ENCODE data around the gene FAM107A.
A peak's percentile ranks its signal among the peaks of the same experiment; 100 is the strongest.

Gene FAM107A

DNA sequence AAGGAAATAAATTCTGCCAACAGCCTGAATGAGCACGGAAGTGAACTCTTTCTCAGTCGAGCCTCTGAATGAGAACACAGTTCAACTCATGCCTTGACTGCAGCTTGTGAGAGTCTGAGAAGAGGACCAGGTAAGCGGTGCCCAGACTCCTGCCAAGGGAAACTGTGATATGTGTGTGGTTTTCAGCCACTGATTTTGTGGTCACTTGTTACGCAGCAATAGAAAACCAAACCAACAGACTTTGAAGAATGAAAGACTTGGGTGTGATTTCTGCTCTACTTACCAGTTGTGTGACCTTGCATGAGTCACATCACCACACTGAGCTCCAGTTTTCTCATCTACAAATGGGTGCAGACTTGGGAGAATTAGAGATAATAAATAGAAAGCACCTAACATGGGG, 30.6 kb upstream of the FAM107A start:
- TF ChIP-seq POLR2A (IDR thresholded peaks at IDR 0.05; ENCODE audit: low read depth, low read length) = no peak
- FAIRE-seq (no peak), DNase-seq (ENCODE audit: insufficient read length, low spot score) (no peak)

DNA sequence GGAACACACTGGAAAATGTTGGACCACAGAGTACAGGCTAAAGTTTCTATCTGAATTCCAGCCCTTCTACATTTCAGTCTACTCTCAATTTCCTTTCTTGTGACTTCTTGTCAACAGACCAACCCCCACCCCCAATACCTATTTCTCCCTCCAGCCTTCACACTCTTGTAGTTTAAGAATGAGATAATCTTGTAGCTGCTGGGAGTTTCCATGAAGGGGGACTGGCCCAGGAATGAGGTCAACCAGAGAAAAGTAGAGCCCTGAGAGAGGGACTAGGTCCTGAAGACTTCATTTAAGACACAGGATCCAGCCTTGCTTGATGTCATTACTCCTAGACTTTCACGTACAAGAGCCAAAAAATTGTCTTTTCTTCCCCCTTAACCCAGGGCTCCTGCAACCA, 29.5 kb upstream of the FAM107A start:
- no peak for TF ChIP-seq POLR2A (IDR thresholded peaks at IDR 0.05; ENCODE audit: low read depth, low read length)
- DNase-seq (ENCODE audit: insufficient read length, low spot score) (no peak), FAIRE-seq (no peak)

DNA sequence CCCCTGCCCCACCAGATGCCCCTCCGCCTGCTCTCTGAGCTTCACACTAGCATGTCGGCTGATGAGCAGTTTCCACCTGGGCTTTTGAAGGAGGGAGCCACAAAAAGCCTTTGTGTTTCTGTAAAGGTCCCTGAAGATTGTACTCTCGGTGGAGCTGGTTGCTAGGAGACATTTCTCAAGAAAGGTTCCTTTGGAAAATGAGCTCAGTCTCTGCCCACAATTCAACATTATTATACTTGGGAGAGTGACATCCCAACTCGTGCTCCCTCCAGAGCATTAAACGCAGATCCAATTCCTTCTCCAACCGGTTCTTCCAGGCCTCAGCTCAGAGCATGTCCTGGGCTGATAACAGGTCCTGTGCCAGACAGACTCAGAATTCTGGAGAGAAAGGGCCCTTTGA, 26.8 kb upstream of the FAM107A start:
- no peak for TF ChIP-seq POLR2A (IDR thresholded peaks at IDR 0.05; ENCODE audit: low read depth, low read length)
- DNase-seq (ENCODE audit: insufficient read length, low spot score) (no peak), FAIRE-seq (no peak)

DNA sequence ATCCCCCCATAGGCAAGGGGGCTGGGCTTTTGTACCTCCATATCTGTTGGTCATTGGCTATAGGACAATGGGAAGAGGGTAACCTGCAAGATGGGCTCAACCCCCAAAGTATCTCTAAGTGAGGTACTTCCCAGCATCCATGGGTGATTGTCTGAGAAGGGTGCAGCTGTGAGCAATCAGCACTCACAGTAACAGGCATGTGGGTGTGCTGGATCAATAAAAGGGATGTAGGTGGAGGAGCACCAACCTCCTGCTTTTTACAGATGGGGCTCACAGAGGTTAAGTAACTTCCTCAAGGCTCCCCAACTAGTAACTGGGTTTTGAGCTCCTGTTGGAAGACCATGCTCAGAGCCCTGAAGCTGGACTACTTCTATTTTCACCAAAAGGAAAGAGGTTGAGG, 26.4 kb upstream of the FAM107A start:
- TF ChIP-seq POLR2A (IDR thresholded peaks at IDR 0.05; ENCODE audit: low read depth, low read length) = no peak
- no peak for FAIRE-seq
- no peak for DNase-seq (ENCODE audit: insufficient read length, low spot score)

DNA sequence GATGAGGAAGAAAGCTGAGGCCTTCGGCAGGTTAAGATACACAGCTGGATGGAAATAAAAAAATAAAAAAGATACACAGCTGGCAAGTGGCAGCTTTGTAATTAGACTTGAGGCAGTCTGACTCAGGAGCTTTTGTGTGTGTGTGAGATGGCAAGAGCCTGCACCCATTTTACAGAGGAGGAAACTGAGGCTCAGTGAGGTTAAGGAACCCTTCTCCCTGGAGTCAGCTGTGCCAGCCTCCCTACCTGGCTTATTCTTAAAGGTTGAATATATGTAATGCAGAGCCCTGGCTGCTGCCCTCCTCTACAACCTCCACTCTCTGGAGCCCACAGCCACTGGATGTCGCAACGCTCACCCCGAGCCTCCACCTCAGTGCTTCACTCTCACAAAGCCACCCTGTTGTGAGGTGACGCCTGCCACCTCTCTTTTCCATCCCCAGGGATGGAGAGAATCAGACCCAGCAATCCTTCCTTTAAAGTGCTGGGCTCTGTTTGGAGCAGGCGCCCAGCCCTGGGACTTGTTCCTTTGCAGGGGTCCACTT, 20.6 kb upstream of the FAM107A start:
- DNase-seq (ENCODE audit: insufficient read length, low spot score) = no peak
- TF ChIP-seq POLR2A (IDR thresholded peaks at IDR 0.05; ENCODE audit: low read depth, low read length) = no peak
- FAIRE-seq = no peak

DNA sequence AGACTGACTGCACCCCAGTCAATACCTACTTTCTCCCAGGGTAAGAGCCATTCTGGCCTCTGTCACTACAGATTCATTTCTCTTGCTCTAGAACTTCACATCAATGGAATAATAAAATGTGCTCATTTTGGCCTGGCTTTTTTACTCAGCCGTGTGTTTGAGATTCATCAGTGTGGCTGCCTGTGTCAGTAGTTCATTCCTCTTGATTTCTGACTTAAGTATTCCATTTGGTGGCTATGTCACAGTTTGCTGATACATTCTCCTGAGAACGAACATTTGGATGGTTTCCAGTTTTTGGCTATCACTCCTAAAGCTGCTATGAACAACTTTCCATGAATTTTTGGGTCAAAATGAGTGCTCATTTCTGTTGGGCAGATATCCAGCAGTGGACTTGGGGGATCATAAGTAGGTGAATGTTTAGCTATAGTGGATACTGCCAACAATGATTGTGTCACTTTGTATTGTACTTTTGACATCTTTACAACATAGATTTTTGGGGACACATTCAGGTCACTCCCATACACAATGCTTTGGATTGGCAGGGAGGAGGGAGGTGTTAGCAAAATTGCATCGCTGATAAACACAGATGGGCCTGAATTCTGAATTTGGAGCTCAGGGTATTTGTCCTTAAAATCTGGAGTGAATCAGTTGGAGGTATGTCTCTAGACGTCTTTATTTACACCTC, 19.8 kb upstream of the FAM107A start:
- no peak for TF ChIP-seq POLR2A (IDR thresholded peaks at IDR 0.05; ENCODE audit: low read depth, low read length)
- FAIRE-seq = no peak
- DNase-seq (ENCODE audit: insufficient read length, low spot score) = no peak

DNA sequence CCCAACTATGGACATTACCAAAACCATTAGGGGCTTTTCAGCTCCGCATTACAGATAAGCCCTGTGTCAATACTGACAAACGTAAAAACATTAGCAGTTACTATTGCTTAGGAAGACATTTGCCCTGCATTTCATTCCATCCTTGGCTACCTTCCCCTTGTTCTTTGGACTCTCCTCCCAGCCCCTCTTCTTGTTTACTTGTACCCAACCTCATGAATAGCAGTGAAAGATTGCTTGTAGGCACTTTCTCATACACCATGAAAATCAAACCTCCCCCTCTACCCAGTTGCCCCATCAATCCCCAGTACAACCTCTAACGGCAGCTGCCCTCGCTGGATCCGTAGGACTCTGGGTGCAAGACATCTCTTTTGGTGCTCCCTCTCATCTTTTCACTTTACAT, 16.9 kb upstream of the FAM107A start:
- FAIRE-seq = no peak

DNA sequence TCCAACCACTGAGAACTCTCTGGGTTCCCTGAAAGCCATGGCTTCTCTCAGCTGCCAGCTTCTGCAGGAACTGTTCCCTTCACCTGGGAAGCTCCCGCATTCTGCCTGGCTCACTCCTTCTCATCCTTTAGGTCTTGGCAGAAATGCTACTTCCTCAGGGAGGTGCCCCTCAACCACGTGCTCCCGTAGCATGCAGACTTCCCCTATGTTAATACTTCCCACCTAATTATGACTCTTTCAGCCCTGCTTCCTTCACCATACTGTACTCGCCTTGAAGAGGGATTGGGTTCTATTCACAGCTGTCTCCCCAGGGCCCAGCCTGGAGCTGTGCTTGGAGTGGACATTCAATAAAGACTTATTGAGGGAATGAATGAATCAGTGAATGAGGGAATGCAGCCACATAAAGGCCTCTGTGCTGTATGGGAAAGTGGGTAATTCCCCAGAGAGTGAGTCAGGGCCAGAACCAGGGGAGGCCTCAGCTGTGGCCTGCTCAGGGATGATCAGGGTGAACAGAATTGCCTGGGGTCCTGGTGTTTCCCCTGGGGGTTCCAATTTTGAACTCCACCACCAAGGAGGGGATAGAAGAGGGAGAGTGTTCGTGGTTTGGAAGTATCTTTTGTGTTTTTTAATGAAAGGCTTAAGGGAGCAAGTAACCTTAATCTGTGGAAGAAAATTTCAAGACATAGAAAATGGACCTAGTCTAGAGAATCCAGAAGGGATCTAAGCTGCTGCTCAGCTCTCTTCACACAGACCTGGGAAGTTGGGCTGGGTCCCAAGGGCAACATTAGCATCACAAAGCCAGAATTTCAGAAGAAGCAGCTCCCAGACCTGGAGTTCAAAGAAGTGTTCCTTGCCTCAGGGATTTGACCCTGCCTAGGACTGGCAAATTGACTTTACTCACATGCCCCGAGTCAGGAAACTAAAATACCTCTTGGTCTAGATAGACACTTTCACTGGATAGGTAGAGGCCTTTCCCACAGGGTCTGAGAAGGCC, 14.6 kb upstream of the FAM107A start:
- DNase-seq (ENCODE audit: insufficient read length, low spot score) (no peak), FAIRE-seq (no peak)
- no peak for TF ChIP-seq POLR2A (IDR thresholded peaks at IDR 0.05; ENCODE audit: low read depth, low read length)

More for the DNA sequence above, 16.9 kb upstream of the FAM107A start:
- DNase-seq (ENCODE audit: insufficient read length, low spot score) = no peak
- no peak for TF ChIP-seq POLR2A (IDR thresholded peaks at IDR 0.05; ENCODE audit: low read depth, low read length)

DNA sequence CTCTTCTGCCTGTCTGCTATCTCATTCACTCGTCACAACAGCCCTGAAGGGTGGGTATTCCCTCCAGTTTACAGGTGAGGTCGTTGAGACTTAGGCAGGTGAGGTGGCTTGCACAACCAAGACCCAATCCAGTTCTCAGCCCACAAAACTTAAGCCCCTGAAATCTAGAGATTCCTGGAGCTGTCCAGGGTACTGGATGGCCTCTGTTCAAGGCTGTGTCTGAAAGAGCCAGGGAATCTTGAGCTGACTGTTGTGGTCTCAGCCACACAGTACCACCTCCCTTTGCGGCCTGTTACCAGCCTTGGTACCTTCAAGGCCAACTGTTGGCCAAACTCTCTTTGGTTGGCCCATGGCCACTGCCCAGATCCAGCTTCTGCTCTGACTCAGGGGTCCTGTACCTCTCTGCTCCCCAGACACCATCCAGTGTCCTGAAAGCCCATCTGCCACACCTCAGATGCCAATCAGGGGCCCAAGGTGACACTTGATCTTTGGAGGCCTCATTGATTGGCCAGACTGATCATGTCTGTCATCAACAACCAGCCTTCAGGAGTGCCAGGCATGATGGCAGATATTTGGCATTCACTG, 10.9 kb upstream of the FAM107A start:
- FAIRE-seq (no peak), DNase-seq (ENCODE audit: insufficient read length, low spot score) (peak; percentile 35)
- TF ChIP-seq POLR2A (IDR thresholded peaks at IDR 0.05; ENCODE audit: low read depth, low read length) = no peak

DNA sequence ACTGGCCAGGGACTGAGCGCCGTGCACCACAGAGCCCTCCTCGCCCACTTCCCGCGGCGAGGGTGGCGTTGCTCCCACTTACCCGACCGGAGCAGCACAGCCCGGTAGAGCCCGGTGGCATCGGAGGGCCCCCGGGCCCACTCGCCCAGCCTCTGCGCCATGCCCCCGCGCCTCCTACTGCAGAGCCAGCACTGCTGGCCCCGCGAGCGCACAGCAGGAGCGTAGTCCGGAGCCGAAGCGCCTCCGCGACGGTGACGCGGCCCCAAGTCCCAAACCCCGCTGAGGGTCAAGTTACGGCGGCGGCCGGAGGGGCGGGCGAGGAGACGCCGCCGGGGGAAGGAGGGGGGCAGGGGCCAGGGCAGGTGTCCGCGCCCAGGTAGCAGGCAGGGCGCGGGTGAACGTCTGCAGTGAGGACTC, 9.6 kb upstream of the FAM107A start:
- FAIRE-seq = no peak
- DNase-seq (ENCODE audit: insufficient read length, low spot score) = no peak
- TF ChIP-seq POLR2A (IDR thresholded peaks at IDR 0.05; ENCODE audit: low read depth, low read length) = no peak

DNA sequence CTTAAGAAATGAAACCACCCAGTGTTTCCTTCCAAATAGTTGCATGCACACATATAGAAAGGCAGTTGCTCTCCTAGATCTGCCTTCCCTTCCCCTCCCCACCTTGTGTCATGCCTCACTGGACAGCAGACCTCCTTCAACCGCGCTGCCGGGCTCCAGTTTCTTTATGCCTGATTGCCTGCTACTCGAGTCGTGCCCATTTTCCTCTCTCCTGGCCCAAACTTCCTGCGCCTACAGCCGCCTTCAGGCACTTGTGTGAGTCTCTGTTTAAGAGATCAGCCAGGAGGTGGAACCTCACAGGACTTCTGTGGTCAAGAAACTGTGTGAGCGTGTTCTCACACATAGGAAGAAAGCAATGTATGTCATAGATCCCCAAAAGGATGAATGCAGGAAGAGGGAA, 8.8 kb upstream of the FAM107A start:
- no peak for FAIRE-seq
- DNase-seq (ENCODE audit: insufficient read length, low spot score) = no peak
- no peak for TF ChIP-seq POLR2A (IDR thresholded peaks at IDR 0.05; ENCODE audit: low read depth, low read length)

DNA sequence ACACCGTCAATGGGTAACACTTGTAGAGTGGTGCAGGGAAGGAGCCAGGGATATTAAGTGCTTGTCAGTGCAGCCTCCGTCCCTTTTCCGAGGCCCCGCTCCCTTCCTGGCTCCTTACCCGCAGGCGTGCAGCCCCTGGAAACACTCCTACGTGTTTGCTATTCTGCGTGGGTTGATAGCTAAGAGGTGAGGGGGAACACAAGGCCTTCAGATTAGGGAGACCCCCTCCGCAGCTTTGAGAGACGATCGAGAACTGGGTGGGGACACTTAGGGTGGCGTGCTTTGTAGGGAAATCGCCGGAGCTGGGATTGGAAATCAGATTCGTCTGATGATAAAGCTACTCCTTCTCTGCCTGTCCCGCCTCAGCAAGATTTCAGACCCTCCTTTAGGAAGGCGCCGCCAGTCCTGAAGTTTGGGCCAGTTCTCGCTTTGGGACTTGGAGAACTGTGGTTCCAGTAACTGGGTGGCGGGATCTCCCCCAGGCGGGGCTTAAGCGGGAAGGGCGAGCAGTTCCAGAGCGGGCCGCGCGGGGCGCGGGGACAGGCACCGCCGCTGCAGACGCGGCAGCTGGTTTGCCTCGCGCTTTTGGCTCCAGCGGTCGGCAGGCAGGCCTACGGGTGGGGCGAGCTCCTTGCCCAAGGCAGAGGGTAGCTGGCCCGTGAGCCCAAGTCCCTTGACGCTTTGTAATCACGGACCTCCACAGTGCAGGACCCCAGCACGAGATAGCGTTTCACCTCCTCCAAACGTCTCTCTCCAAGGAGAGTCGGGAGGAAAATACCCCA, 8.0 kb upstream of the FAM107A start:
- DNase-seq (ENCODE audit: insufficient read length, low spot score) = peak; percentile 94
- TF ChIP-seq POLR2A (IDR thresholded peaks at IDR 0.05; ENCODE audit: low read depth, low read length) = no peak
- no peak for FAIRE-seq

DNA sequence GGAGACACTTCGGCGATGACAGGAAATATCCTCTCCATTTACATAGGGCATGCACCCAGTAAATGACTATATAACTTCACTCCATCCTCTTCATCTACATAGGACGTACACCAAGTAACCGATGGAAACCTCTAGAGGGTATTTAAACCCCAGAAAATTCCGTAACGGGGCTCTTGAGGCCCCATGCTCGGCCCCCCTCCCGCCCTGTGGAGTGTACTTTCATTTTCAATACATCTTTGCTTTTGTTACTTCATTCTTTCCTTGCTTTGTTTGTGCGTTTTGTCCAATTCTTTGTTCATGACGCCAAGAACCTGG, 7.5 kb upstream of the FAM107A start:
- FAIRE-seq = no peak
- no peak for TF ChIP-seq POLR2A (IDR thresholded peaks at IDR 0.05; ENCODE audit: low read depth, low read length)
- no peak for DNase-seq (ENCODE audit: insufficient read length, low spot score)

All from H54 (cell line).